ENCODE results near the gene CLDN1.
A peak's percentile ranks its signal among the peaks of the same experiment; 100 is the strongest.

Gene CLDN1

GRCh38 chr3:190321789-190322603 is at the start of gene CLDN1:
Gene CLDN1 (minus strand): TSS chr3:190322446. CDS start chr3:190322206, 240 bp downstream.
- Histone ChIP-seq H3K9me3 (ENCODE audit: control insufficient read depth, low read length) (no peaks in the 10 kb centered on the region), H3K27me3 (ENCODE audit: control insufficient read depth, insufficient read depth, low read length) (no peaks in the 10 kb centered on the region), H3K4me3 (ENCODE audit: low read length) (no peak within 1 kb of the TSS), H3K36me3 (ENCODE audit: control insufficient read depth, insufficient read depth, low read length) (no peaks in the 10 kb centered on the region), H3K4me1 (ENCODE audit: control insufficient read depth, insufficient read depth, low read length) (no peaks in the 10 kb centered on the region), H3K9ac (ENCODE audit: low read length) (peak within 1 kb of the TSS; percentile 48)

GRCh38 chr3:190371152-190371551 is 48.9 kb upstream of the CLDN1 start:
- H3K4me3 ChIP-seq (ENCODE audit: low read length): no peak overlapping the region
- H3K4me1 ChIP-seq (ENCODE audit: control insufficient read depth, insufficient read depth, low read length): peaks cover 4% of the 10 kb centered on the region
- H3K27me3 ChIP-seq (ENCODE audit: control insufficient read depth, insufficient read depth, low read length): no peaks in the 10 kb centered on the region
- H3K9me3 ChIP-seq (ENCODE audit: control insufficient read depth, low read length): no peaks in the 10 kb centered on the region
- no peaks in the 10 kb centered on the region for H3K36me3 ChIP-seq (ENCODE audit: control insufficient read depth, insufficient read depth, low read length)
- H3K9ac ChIP-seq (ENCODE audit: low read length): no peak overlapping the region

GRCh38 chr3:190370369-190370768 is 48.1 kb upstream of the CLDN1 start:
- Histone ChIP-seq H3K4me3 (ENCODE audit: low read length) (no peak overlapping the region), H3K4me1 (ENCODE audit: control insufficient read depth, insufficient read depth, low read length) (peaks cover 4% of the 10 kb centered on the region), H3K9me3 (ENCODE audit: control insufficient read depth, low read length) (no peaks in the 10 kb centered on the region), H3K36me3 (ENCODE audit: control insufficient read depth, insufficient read depth, low read length) (no peaks in the 10 kb centered on the region), H3K9ac (ENCODE audit: low read length) (no peak overlapping the region), H3K27me3 (ENCODE audit: control insufficient read depth, insufficient read depth, low read length) (no peaks in the 10 kb centered on the region)

- H3K4me1 ChIP-seq (ENCODE audit: control insufficient read depth, insufficient read depth, low read length): peaks cover 4% of the 10 kb centered on the region
- H3K27me3 ChIP-seq (ENCODE audit: control insufficient read depth, insufficient read depth, low read length): no peaks in the 10 kb centered on the region
- H3K9me3 ChIP-seq (ENCODE audit: control insufficient read depth, low read length): no peaks in the 10 kb centered on the region
Observed at GRCh38 chr3:190369668-190370295, 47.5 kb upstream of the CLDN1 start.

GRCh38 chr3:190368881-190369280 is 46.6 kb upstream of the CLDN1 start:
- Histone ChIP-seq H3K9me3 (ENCODE audit: control insufficient read depth, low read length) (no peaks in the 10 kb centered on the region), H3K4me3 (ENCODE audit: low read length) (no peak overlapping the region), H3K27me3 (ENCODE audit: control insufficient read depth, insufficient read depth, low read length) (no peaks in the 10 kb centered on the region), H3K4me1 (ENCODE audit: control insufficient read depth, insufficient read depth, low read length) (no peaks in the 10 kb centered on the region), H3K9ac (ENCODE audit: low read length) (no peak overlapping the region), H3K36me3 (ENCODE audit: control insufficient read depth, insufficient read depth, low read length) (no peaks in the 10 kb centered on the region)

More at GRCh38 chr3:190369668-190370295, 47.5 kb upstream of the CLDN1 start:
- Histone ChIP-seq H3K9ac (ENCODE audit: low read length) (no peak overlapping the region), H3K4me3 (ENCODE audit: low read length) (no peak overlapping the region), H3K36me3 (ENCODE audit: control insufficient read depth, insufficient read depth, low read length) (no peaks in the 10 kb centered on the region)

GRCh38 chr3:190366133-190366532 is 43.9 kb upstream of the CLDN1 start:
- H3K4me3 ChIP-seq (ENCODE audit: low read length): no peak overlapping the region
- no peaks in the 10 kb centered on the region for H3K27me3 ChIP-seq (ENCODE audit: control insufficient read depth, insufficient read depth, low read length)
- no peaks in the 10 kb centered on the region for H3K4me1 ChIP-seq (ENCODE audit: control insufficient read depth, insufficient read depth, low read length)
- no peaks in the 10 kb centered on the region for H3K36me3 ChIP-seq (ENCODE audit: control insufficient read depth, insufficient read depth, low read length)
- no peaks in the 10 kb centered on the region for H3K9me3 ChIP-seq (ENCODE audit: control insufficient read depth, low read length)
- no peak overlapping the region for H3K9ac ChIP-seq (ENCODE audit: low read length)

GRCh38 chr3:190362258-190362657 is 40.0 kb upstream of the CLDN1 start:
- Histone ChIP-seq H3K4me3 (ENCODE audit: low read length) (no peak overlapping the region), H3K4me1 (ENCODE audit: control insufficient read depth, insufficient read depth, low read length) (no peaks in the 10 kb centered on the region), H3K36me3 (ENCODE audit: control insufficient read depth, insufficient read depth, low read length) (no peaks in the 10 kb centered on the region), H3K27me3 (ENCODE audit: control insufficient read depth, insufficient read depth, low read length) (no peaks in the 10 kb centered on the region), H3K9me3 (ENCODE audit: control insufficient read depth, low read length) (no peaks in the 10 kb centered on the region), H3K9ac (ENCODE audit: low read length) (no peak overlapping the region)

GRCh38 chr3:190361791-190362190 is 39.5 kb upstream of the CLDN1 start:
- no peaks in the 10 kb centered on the region for H3K4me1 ChIP-seq (ENCODE audit: control insufficient read depth, insufficient read depth, low read length)
- no peaks in the 10 kb centered on the region for H3K27me3 ChIP-seq (ENCODE audit: control insufficient read depth, insufficient read depth, low read length)
- H3K36me3 ChIP-seq (ENCODE audit: control insufficient read depth, insufficient read depth, low read length): no peaks in the 10 kb centered on the region
- H3K4me3 ChIP-seq (ENCODE audit: low read length): no peak overlapping the region
- H3K9ac ChIP-seq (ENCODE audit: low read length): no peak overlapping the region
- no peaks in the 10 kb centered on the region for H3K9me3 ChIP-seq (ENCODE audit: control insufficient read depth, low read length)

- H3K9ac ChIP-seq (ENCODE audit: low read length): no peak overlapping the region
- H3K4me1 ChIP-seq (ENCODE audit: control insufficient read depth, insufficient read depth, low read length): no peaks in the 10 kb centered on the region
- H3K4me3 ChIP-seq (ENCODE audit: low read length): no peak overlapping the region
- no peaks in the 10 kb centered on the region for H3K27me3 ChIP-seq (ENCODE audit: control insufficient read depth, insufficient read depth, low read length)
- no peaks in the 10 kb centered on the region for H3K9me3 ChIP-seq (ENCODE audit: control insufficient read depth, low read length)
- no peaks in the 10 kb centered on the region for H3K36me3 ChIP-seq (ENCODE audit: control insufficient read depth, insufficient read depth, low read length)
Observed at GRCh38 chr3:190360228-190360627, 38.0 kb upstream of the CLDN1 start.

GRCh38 chr3:190359813-190360212 is 37.6 kb upstream of the CLDN1 start:
- H3K4me1 ChIP-seq (ENCODE audit: control insufficient read depth, insufficient read depth, low read length): no peaks in the 10 kb centered on the region
- no peaks in the 10 kb centered on the region for H3K36me3 ChIP-seq (ENCODE audit: control insufficient read depth, insufficient read depth, low read length)
- no peak overlapping the region for H3K4me3 ChIP-seq (ENCODE audit: low read length)
- no peaks in the 10 kb centered on the region for H3K9me3 ChIP-seq (ENCODE audit: control insufficient read depth, low read length)
- H3K9ac ChIP-seq (ENCODE audit: low read length): no peak overlapping the region
- H3K27me3 ChIP-seq (ENCODE audit: control insufficient read depth, insufficient read depth, low read length): no peaks in the 10 kb centered on the region

- H3K27me3 ChIP-seq (ENCODE audit: control insufficient read depth, insufficient read depth, low read length): no peaks in the 10 kb centered on the region
- H3K36me3 ChIP-seq (ENCODE audit: control insufficient read depth, insufficient read depth, low read length): no peaks in the 10 kb centered on the region
- H3K4me1 ChIP-seq (ENCODE audit: control insufficient read depth, insufficient read depth, low read length): no peaks in the 10 kb centered on the region
- H3K9ac ChIP-seq (ENCODE audit: low read length): no peak overlapping the region
- no peaks in the 10 kb centered on the region for H3K9me3 ChIP-seq (ENCODE audit: control insufficient read depth, low read length)
- no peak overlapping the region for H3K4me3 ChIP-seq (ENCODE audit: low read length)
Observed at GRCh38 chr3:190357468-190357867, 35.2 kb upstream of the CLDN1 start.

GRCh38 chr3:190356246-190356645 is 34.0 kb upstream of the CLDN1 start:
- H3K36me3 ChIP-seq (ENCODE audit: control insufficient read depth, insufficient read depth, low read length): no peaks in the 10 kb centered on the region
- no peak overlapping the region for H3K9ac ChIP-seq (ENCODE audit: low read length)
- no peaks in the 10 kb centered on the region for H3K27me3 ChIP-seq (ENCODE audit: control insufficient read depth, insufficient read depth, low read length)

More at GRCh38 chr3:190356246-190356645, 34.0 kb upstream of the CLDN1 start:
- Histone ChIP-seq H3K9me3 (ENCODE audit: control insufficient read depth, low read length) (no peaks in the 10 kb centered on the region), H3K4me1 (ENCODE audit: control insufficient read depth, insufficient read depth, low read length) (no peaks in the 10 kb centered on the region), H3K4me3 (ENCODE audit: low read length) (no peak overlapping the region)

Measured in mucosa of stomach (tissue), 1 donor.